ENCODE results near the gene DLGAP1. TPM values are rescaled to one million over a fixed set of nuclear protein-coding genes. Genes with fewer than 3 reads are reported as not detected.

DLGAP1 gene
- total RNA-seq, 6 experiments from 2014 or later: 0.09 to 0.31 (median 0.18) TPM; not detected in 2

- Histone ChIP-seq H3K36me3 (no peaks in the 10 kb centered on the region), H3K4me3 (peak overlapping the region; percentile 73 to 79 (median 74)), H3K9me3 (no peaks in the 10 kb centered on the region), H3K27me3 (no peaks in the 10 kb centered on the region), H3K4me1 (peaks cover 0 to 6% (median 0%) of the 10 kb centered on the region in 4 donors), H3K27ac (peak overlapping the region; percentile 99)
- peak; percentile 87 to 92 (median 88) for DNase-seq
- TF ChIP-seq POLR2A (IDR thresholded peaks at IDR 0.05) (peak; percentile 95), CTCF (IDR thresholded peaks at IDR 0.05) (no peak)
- intact Hi-C loops (cut with DNase I): no loop called here
- ATAC-seq: peak; percentile 24 to 41 (median 28)
- under 1% methylated on average over 28 of the region's 38 CpGs for WGBS (ENCODE audit: insufficient coverage, low coverage, low lambda C conversion rate, missing lambda C conversion rate)
Observed at GRCh38 chr18:3448838-3449511, 1006.1 kb downstream of the DLGAP1 start.

GRCh38 chr18:3447895-3448837, 1006.9 kb downstream of the DLGAP1 start:
- Histone ChIP-seq H3K36me3 (no peaks in the 10 kb centered on the region), H3K4me1 (peaks cover 0 to 6% (median 0%) of the 10 kb centered on the region in 4 donors), H3K27ac (peak overlapping the region; percentile 99), H3K4me3 (peak overlapping the region; percentile 73 to 79 (median 74)), H3K9me3 (no peaks in the 10 kb centered on the region), H3K27me3 (no peaks in the 10 kb centered on the region)
- DNase-seq: peak; percentile 96 to 98 (median 97)
- WGBS (ENCODE audit: insufficient coverage, low coverage, low lambda C conversion rate, missing lambda C conversion rate): under 1% methylated on average over 34 of the region's 63 CpGs
- ATAC-seq: peak; percentile 69 to 86 (median 76)
- intact Hi-C loops (cut with DNase I): no loop called here
- peak; percentile 97 for TF ChIP-seq POLR2A (IDR thresholded peaks at IDR 0.05)
- TF ChIP-seq CTCF (IDR thresholded peaks at IDR 0.05): peak in 1 of 4 donors; percentile 20

GRCh38 chr18:3447068-3447894, 1007.8 kb downstream of the DLGAP1 start:
- Histone ChIP-seq H3K4me1 (peaks cover 0 to 6% (median 0%) of the 10 kb centered on the region in 4 donors), H3K27me3 (no peaks in the 10 kb centered on the region), H3K27ac (peak overlapping the region; percentile 99), H3K9me3 (no peaks in the 10 kb centered on the region), H3K36me3 (no peaks in the 10 kb centered on the region), H3K4me3 (peak overlapping the region; percentile 73 to 79 (median 74))
- TF ChIP-seq POLR2A (IDR thresholded peaks at IDR 0.05) (no peak), CTCF (IDR thresholded peaks at IDR 0.05) (no peak)
- DNase-seq: peak; percentile 57 to 69 (median 66)
- intact Hi-C loops (cut with DNase I): no loop called here
- ATAC-seq: peak; percentile 1 to 5 (median 2)
- WGBS (ENCODE audit: insufficient coverage, low coverage, low lambda C conversion rate, missing lambda C conversion rate): 4% methylated on average over 22 of the region's 22 CpGs

Small RNA genes within 50 kb of the gene (microRNA-seq; reads per million reads assigned to microRNA genes)
- 0.58 to 1.9 reads per million in 2 donors for gene MIR6718

Small RNA genes within 50 kb of the gene (small RNA-seq; reads per million reads assigned to genes)
- gene AP005208.1: 0 reads per million in 2 experiments
- gene AP005403.1: 0 reads per million in 2 experiments
- 0 reads per million in 2 experiments for gene MIR6718
- 0 reads per million in 2 experiments for gene RN7SL39P
- 0 reads per million in 2 experiments for gene RNU6-831P

Measured in right lobe of liver (tissue), 6 donors.